NCI-H1694 (cell line): Measurements from ENCODE around the gene ESRRA.
"Not testable (repeated sequence)": the region's sequence is repeated elsewhere in the genome, so short reads cannot be mapped to it uniquely, and the experiment has no call there.

ENCODE experiments used
- DNase-seq: peaks from one replicate; lab custom pipeline; 2025; lab: John Stamatoyannopoulos, UW

ESRRA gene

DNA sequence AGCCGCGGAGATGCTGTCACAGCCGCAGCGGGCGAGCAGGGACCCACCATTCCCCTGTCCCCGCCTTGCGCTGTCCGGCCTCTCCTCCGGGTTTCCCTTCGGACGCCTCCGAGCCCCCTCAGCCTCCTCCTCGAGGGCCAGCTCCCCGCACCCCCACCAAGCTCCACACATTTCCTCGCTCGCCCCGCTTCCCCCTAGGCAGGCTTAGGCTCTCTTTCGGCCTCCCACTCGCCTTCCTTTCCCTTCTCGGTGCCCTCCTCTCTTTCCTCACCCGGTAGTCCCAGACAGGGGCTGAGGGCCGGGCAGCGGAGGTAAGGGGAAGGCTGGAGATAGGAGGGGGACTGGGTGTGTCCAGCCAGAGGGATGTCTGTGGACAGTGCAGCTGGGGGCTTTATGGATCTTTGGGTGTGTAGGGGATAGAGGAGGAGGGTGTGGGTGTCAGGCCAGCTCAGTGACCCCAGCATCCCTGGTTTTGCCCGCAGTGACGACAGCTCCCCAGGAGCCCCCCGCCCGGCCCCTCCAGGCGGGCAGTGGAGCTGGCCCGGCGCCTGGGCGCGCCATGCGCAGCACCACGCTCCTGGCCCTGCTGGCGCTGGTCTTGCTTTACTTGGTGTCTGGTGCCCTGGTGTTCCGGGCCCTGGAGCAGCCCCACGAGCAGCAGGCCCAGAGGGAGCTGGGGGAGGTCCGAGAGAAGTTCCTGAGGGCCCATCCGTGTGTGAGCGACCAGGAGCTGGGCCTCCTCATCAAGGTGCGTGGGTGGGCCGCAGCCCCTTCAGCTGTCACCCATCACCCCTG, 12.7 kb upstream of the ESRRA start:
- no peak for DNase-seq

DNA sequence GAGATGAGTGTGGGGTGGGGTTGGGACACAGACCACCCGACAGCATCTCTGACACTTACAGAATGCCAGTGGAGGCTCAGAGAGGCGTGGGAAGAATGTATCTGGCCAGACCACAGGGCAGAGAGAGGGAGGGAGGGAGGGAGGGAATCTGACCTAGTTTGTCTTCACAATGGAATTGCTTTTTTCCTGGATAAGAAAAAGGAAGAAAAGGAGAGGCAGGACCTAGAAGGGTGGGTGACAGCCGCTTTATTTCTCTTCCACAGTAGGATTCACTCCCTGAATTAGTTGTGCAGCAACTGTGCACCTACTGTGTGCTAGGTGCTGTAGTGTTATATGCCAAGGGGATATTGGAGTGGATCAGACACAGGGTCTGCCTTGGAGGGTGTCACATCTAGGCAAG, 10.6 kb upstream of the ESRRA start:
- no peak for DNase-seq

DNA sequence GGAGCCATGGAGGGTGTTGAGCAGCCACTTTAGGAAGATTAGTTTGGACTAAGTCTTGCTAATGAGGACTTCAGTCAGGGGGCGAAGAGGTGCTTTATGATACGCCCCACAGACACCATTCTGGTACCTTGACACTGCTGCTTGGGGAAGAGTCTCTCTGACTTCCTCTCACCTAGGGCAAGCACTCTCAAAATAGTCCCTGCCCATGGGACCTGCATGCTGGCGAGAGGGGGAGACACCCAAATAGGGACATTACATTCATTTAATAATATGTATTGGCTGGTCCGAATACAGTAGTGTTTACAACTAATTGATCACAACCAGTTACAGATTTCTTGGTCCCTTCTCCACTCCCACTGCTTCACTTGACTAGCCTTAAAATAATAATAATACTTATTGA, 9.6 kb upstream of the ESRRA start:
- DNase-seq: no peak

DNA sequence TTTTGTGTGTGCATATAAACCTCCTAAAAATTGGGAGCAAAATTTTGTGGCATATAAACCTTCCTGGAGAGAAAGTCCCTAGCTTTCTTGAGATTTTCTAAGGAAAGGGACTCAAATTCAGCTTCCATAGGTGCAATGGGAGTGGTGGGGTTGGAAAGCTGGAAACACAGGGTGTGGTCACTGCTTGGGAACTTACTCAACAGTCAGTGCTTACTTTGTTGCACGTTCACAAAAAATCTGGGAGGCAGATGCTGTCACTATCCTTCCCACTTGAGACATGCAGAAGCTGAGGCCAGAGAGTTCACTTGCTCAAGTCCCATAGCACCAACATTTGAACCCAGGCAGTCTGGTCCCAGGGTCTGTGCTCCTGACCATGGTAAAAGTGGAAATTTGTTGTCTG, 9.1 kb upstream of the ESRRA start:
- DNase-seq: no peak

DNA sequence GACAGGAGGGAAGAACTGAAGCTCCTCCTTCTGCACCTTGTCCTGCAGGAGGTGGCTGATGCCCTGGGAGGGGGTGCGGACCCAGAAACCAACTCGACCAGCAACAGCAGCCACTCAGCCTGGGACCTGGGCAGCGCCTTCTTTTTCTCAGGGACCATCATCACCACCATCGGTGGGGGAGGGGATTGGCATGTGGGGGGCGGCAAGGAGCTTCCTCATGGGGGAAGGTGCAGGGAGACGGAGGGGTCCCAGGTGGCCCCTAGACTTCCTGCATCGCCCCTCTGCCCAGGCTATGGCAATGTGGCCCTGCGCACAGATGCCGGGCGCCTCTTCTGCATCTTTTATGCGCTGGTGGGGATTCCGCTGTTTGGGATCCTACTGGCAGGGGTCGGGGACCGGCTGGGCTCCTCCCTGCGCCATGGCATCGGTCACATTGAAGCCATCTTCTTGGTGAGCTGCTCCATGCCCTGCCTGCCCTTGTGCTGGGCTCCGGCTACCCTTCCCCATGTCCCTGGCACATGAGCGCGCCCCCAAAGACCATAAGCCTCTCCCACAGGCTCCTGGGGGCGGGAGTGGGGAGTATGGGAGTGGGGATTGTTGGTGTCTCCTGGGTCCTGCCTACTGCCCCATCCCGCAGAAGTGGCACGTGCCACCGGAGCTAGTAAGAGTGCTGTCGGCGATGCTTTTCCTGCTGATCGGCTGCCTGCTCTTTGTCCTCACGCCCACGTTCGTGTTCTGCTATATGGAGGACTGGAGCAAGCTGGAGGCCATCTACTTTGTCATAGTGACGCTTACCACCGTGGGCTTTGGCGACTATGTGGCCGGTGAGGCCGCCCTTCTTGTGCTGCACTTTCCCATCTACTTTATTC, 8.3 kb upstream of the ESRRA start:
- no peak for DNase-seq

DNA sequence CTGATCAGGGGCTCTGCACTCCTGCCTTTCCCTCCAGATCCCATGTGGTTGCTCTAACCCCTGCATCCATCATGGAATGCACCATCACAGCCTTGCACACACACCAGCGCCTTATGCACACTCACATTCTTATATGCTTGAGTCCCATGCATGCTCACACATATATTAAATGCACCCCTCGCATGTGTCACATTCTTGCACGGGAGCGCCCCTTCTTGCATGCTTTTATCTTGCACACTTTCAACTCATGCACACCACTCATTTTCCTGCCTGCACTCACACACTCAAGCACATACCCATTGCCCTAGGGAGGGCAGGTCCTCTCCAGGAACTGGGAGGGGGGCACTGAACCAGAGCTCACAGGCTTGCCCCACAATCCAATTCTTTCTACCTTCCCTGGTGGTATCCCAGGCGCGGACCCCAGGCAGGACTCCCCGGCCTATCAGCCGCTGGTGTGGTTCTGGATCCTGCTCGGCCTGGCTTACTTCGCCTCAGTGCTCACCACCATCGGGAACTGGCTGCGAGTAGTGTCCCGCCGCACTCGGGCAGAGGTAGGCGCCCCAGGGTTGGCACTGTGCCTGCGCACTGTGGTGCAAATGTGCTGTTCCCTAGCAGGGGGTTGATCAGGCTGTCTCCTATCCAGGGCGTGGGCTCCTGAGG, 7.5 kb upstream of the ESRRA start:
- no peak for DNase-seq

DNA sequence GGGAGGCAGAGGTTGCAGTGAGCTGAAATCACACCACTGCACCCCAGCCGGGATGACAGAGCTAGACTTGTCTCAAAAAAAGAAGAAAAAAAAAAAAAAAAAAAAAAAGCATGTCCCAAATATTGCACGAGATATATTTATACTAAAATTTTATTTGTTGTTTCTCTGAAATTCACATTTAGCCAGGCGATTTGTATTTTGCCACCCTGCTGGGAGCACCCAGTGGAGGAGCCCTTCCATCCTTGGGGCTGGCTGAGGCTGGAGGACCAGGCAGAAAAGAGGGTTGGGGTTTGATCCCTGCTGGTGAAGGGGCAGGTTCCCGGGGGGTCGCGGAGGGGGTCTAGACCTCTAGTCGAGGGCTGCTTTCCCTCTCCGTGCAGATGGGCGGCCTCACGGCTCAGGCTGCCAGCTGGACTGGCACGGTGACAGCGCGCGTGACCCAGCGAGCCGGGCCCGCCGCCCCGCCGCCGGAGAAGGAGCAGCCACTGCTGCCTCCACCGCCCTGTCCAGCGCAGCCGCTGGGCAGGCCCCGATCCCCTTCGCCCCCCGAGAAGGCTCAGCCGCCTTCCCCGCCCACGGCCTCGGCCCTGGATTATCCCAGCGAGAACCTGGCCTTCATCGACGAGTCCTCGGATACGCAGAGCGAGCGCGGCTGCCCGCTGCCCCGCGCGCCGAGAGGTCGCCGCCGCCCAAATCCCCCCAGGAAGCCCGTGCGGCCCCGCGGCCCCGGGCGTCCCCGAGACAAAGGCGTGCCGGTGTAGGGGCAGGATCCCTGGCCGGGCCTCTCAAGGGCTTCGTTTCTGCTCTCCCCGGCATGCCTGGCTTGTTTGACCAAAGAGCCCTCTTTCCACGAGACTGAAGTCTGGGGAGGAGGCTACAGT, 6.1 kb upstream of the ESRRA start:
- DNase-seq: no peak

DNA sequence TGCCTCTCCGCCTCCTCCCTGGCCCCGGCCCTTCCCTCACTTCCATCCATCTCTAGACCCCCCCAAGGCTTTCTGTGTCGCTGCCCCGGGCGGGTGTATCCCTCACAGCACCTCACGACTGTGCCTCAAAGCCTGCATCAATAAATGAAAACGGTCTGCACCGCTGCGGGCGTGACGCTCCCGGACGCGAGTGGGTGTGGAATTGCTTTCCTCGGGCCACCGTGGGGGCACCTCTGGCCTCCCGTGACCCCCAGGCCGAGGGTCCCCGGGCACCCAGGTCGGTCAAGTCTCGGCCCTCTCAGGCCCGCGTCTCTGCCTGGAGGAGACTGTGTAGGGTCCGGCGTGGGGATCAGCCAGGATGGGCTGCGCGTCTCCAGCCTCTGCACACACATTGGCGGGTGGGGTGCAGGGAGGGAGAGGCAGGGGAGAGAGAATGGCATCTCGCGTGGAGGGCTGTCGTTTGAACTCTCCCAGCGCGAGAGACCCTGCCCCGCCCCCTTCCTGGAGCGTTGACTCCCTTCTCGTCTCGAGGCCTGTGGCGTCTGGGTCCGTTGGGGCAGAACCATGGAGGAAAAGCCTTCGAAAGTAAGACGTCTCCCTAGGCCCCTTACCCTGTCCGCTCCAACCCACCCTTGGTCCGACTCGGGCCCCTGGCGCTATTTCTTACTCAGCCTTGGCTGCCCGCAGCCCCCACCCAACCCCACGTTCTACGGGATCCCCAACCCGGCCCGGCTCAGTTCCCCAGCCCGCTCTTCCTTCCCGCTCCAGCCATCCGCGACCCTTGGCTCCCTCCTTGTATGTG, 5.3 kb upstream of the ESRRA start, which contains the start of gene CATSPERZ:
Gene CATSPERZ, plus strand, starts transcription at position 512 of the 802 bp plus-strand sequence. Its CDS starts 53 bp downstream, at position 565.
- DNase-seq: no peak

DNA sequence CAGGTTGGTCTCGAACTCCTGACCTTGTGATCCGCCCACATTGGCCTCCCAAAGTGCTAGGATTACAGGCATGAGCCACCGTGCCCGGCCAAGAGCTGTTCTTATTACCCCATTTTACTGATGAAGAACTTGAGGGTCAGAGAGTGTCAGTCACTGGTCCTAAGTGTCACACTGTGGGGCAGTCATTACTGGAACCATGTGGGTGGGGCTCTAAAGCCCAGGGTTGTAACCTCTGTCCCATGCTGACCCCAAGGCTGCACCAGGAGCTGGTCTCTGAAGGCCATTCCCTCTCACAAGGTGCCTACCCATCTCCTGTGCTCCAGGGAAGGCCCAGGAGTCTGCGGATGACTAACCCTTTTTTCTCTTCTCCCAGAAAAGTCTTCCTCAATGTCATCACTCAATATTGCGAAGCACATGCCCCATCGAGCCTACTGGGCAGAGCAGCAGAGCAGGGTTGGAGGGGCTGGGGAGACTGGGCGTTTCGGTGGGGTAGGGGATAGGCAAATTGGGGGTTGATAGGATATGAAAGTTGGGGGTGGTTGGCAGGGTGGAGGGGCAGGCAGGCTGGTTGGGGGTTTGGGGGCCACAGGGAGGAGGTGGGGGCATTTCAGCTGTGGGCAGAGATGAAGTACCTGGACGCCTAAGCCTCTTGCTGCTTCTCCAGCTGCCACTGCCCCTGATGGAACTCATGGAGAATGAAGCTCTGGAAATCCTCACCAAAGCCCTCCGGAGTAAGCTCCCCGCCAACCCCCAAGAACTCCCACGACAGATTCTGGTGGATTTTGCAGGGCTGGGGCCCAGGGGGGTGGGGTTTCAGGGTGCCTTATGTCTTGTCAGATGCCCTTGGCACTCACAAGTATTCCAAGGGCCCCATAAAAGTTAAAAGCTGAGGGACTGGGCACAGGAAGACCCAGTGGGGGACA, 2.0 kb upstream of the ESRRA start:
- DNase-seq: no peak

DNA sequence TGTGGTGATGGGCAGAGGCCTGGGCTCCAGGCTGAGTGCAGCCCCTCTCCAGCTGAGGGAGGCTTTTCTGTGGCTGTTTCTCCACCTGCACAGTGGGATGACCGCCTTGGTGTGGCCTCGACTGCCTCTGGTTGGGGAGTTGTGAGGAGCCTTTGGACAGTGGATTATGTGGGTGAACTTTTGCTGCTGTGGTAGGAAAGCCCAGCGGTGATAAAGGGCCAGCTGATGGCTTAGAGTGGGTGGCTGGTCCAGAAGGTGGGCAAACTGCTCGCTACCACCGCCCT, 1.4 kb upstream of the ESRRA start:
- no peak for DNase-seq

DNA sequence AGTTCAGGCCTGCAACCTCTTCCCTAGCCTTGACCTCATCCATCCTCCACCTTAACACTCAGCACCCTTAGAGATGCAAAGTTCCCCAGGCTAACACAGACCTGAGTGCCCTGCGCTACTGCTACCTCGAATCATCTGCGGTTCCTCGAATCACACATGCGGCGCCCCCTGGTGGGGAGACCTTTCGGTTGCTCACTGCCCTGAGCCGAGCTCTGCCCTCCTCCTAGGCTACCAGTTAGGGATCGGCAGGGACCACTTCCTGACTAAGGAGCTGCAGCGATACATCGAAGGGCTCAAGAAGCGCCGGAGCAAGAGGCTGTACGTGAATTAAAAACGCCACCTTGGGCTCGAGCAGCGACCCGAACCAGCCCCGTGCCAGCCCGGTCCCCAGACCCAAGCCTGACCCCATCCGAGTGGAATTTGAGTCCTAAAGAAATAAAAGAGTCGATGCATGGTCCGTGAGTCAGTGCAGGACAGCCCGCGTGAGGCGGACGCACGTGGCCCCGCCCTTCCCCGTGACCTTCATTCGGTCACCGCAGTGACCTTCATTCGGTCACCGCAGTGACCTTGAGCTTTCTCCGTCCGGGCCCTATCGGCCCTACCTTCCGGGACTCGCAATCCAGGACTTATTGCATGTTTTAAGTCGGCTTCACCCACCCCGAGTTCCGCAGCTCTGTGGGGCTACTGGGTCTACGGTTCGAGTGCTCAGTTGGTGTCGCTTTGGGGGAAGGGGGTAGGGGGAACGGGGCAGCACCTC, 830 bp upstream of the ESRRA start:
- DNase-seq: peak; percentile 88

DNA sequence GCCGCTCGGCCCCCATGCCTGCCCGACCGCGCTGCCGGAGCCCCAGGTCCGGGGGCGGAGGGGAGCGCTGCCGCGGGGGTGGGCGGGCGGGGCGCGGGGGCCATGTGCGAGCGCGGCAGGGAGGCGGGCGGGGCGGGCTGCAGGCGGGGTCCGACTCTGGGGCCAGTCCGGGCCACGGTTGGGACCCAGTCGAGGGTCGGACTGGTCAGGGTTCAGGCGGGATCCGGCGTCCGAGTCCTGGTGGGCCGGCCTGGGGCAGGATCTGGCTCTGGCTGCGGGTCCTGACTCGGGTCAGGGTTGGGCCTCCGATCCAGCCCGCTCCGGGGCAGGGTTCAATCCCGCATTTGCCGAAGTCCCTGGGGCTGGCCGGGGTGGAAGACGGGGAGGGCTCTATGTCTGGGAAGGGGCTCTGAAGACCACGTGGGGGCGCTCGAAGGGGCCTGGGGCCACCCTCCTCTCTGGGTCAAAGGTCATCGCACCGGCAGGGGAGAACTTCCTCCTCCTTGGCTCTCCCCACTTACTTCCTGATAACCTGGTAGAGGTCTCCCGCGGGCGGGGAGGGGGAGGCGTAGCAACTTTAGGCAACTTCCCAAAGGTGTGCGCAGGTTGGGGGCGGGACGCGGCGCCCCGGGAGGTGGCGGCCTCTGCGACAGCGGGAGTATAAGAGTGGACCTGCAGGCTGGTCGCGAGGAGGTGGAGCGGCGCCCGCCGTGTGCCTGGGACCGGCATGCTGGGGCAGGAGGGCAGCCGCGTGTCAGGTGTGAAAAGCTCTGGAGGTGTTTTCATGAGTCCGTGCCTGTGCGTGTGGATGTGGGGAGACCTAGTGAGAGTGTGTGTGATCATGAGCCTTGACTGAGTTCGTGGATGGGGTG, 603 bp downstream of the ESRRA start:
- peak; percentile 22 for DNase-seq

DNA sequence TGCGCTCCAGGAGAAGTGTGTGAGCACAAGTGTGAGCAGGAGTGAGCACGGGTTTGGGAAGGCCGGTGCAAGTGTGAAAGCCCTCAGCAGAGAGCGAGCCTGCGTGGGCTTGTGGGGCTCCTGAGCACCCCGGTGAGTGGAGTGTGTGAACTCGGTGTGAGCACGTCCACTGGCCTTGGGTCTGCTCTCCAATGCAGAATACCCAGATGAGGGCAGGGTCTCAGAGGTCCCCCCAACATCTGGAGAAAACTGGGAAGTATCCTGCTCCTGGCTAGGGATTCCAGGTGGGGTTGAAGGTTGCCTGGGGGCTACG, 1.2 kb downstream of the ESRRA start:
- no peak for DNase-seq

DNA sequence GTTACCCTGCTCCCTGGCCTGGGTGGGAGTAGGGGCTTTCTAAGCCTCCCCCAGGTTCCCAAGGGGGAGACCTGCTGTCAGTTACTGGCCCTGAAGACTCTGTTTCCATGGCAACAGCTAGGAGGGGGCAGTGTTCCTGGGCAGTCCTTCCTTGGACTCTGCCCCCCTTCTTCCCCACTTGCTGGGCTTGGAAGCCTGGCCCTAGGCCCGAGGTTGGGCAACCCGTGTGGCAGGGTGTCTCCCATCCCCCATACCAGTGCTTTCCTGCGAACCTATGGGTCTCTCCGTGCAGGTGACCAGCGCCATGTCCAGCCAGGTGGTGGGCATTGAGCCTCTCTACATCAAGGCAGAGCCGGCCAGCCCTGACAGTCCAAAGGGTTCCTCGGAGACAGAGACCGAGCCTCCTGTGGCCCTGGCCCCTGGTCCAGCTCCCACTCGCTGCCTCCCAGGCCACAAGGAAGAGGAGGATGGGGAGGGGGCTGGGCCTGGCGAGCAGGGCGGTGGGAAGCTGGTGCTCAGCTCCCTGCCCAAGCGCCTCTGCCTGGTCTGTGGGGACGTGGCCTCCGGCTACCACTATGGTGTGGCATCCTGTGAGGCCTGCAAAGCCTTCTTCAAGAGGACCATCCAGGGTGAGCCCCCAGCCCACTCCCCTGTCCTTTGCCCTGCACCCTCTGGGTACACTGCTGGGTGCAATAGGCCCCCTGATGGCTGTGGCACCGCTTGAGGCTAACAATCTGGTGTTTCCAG, 1.7 kb downstream of the ESRRA start:
- DNase-seq: no peak

DNA sequence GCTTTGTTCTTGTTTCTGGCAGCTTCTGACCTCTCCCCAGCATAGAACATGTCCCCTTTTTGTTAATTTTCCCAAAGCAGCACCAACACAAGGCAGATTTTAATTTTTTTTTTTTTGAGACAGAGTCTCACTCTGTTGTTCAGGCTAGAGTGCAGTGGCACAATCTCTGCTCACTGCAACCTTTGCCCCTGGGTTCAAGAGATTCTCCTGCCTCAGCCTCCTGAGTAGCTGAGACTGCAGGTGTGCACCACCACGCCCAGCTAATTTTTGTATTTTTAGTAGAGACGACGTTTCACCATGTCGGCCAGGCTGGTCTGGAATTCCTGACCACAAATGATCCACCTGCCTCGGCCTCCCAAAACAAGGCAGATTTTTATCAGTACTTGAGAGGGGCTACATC, 2.5 kb downstream of the ESRRA start:
- not testable (repeated sequence) for DNase-seq

DNA sequence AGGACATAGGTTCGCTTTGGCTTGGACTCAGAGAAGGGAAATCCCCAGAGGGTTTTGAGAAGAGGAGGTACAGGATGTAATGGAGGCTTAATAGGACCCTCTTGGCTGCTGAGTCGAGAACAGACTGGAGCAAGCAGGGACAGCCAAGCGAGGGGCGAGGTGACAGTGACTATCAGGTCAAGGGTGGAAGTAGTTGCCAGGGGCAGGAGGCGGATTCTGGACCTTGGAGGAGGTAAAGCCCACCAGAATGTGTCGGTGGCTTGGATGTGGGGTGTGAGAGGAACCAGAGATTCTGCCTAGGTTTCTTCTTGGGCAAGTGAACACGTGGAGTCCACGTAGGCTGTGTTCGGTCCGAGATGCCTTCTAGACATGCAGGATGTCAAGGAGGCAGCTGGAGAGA, 7.6 kb downstream of the ESRRA start:
- DNase-seq: no peak

DNA sequence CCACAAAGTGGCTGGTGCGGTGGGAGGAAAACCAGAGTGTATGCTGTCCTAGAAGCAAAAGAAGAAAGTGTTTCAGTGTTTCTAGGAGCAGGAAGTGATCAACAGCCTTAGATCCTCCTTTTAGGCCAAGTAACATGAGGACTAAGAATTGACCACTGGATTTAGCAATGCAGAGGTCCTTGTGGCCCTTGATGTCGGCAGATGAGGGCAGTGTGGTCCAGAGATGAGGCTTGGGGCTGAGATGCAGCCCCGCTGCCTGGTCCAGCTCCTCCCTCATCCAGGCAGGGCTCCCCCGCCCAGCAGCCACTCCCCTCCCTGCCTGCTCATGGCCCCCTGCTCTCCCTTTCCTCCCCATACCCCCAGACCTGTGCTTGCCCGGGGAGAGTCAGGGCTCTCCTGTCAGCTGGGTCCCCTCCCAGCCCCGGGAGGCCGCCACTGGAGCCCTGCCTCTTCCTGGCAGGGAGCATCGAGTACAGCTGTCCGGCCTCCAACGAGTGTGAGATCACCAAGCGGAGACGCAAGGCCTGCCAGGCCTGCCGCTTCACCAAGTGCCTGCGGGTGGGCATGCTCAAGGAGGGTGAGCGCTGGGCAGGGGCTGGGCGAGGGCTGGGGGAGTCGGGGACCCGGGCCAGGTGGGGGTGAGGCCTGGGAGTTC, 8.3 kb downstream of the ESRRA start:
- DNase-seq: no peak
